NCI-H1694 (cell line): ENCODE results near the gene MPND.
"Not testable (repeated sequence)": the region's sequence is repeated elsewhere in the genome, so short reads cannot be mapped to it uniquely, and the experiment has no call there.

ENCODE experiments used
- DNase-seq: peaks from one replicate; lab custom pipeline; 2025; lab: John Stamatoyannopoulos, UW

The MPND gene

DNA sequence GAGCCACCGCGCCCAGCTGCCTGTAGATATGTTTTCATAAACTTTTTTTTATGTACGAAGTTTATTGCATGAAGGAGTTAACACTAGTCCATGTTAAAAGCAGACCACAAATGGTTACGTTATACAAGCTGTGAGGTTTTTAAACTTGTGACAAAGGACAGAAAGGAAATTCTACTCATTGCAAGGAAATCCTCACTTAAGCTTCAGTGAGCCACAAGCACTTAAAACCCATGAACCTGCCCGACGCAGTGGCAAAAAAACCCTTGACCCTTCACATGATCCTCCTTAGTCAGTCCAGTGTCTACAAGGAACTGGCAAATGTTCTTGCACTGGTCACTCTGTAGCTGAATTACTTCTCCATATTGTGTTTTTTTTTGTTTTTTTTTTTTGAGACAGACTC, 4.2 kb downstream of the MPND start:
- DNase-seq, result no peak

DNA sequence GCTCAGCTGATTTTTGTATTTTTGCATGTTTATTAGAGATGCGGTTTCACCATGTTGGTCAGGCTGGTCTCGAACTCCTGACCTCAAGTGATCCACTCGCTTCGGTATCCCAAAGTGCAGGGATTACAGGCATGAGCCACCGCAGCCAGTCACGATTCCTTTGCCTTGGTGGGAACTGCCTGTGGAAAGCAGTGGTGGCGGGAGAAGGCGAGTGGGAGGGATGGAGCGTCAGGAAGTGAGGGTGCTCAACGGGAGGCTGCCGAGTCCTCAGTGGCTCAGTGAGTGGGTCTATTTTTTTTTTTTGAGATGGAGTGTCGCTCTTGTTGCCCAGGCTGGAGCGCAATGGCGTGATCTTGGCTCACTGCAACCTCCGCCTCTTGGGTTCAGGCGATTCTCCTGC, 5.9 kb downstream of the MPND start:
- not testable (repeated sequence) for DNase-seq

DNA sequence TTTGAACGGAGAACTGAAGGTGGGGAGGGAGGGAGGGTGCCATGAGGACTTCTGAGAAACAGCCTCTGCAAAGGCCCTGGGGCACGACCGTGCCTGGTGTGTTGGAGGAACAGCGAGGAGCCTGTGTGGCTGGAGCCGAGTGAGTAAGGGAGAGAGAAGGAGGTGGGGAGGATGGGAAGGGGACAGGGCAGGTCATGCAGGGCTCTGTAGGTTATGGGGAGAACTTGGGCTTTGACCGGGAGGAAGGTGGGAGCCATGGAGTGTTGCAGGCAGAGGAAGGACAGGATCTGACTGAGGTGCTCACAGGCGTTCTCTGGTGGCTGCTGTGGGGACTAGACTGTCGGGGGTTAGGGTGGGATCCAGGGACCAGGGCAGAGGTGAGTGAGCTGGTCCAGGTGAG, 6.7 kb downstream of the MPND start:
- DNase-seq, result no peak

DNA sequence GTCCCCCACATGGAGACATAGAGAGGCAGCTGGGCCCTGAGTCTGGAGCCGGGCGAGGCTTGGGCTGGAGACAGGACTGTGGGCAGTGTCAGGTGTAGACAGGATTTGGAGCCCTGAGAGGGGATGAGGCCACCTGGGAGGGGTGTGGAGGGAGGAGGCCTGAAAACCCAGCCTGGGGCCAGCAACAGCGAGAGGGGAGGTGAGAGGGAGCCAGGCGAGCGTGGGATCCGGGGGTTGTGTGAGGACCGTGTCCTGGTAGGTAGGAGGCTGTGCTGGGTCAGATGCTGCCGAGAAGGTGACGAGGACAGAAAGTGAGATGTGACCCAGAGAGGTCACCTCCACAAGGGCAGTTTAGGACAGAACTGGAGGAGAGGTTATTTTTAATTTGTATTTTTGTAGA, 7.4 kb downstream of the MPND start:
- DNase-seq, result no peak

DNA sequence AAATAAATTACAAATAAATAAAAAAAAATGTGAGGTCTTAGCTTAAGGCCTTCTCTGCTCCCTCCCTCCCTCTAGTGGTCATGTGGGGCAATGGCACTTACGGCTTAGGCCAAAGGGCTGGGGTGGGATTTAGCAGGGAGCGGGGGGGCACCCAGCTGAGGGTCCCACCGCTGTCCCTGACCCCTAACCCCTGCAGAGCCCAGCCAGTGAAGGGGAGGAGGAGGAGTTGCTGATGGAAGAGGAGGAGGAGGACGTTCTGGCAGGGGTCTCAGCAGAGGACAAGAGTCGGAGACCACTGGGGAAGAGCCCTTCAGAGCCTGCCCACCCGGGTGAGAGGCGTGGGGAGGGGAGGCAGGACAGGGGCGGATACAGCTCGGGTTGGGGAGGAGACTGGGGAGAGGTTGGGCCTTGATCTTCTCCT, 9.3 kb downstream of the MPND start:
- DNase-seq, result peak; percentile 19

DNA sequence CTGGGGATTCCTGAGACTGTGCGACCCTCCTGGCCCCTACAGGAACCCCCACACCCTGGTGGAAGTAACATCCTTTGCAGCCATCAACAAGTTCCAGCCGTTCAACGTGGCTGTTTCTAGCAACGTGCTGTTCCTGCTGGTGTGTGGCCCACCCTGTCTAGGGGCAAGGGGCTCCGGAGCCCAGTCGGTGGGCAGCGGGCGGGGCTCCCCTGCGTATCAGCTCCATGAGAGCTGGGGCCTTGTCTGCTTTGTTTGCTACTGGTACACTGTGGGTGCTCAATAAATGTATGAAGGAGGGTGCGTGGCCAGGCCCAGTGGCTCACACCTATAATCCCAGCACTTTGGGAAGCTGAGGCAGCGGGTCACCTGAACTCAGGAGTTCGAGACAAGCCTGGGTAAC, 10.9 kb downstream of the MPND start:
- DNase-seq, result no peak

DNA sequence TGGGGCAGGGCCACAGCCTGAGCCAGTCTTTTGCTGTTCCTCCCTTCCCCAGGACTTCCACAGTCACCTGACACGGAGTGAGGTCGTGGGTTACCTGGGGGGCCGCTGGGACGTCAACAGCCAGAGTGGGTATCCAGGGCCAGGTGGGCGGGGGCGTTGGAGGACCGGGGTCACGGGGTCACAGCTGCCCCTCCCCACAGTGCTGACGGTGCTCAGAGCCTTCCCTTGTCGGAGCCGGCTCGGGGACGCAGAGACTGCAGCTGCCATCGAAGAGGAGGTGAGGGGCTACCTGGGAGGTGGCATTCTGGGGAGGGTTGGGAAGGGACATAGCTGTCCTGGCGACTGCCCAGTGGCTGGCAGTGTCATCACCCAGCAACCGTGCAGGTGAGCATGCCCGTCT, 11.5 kb downstream of the MPND start:
- no peak for DNase-seq

DNA sequence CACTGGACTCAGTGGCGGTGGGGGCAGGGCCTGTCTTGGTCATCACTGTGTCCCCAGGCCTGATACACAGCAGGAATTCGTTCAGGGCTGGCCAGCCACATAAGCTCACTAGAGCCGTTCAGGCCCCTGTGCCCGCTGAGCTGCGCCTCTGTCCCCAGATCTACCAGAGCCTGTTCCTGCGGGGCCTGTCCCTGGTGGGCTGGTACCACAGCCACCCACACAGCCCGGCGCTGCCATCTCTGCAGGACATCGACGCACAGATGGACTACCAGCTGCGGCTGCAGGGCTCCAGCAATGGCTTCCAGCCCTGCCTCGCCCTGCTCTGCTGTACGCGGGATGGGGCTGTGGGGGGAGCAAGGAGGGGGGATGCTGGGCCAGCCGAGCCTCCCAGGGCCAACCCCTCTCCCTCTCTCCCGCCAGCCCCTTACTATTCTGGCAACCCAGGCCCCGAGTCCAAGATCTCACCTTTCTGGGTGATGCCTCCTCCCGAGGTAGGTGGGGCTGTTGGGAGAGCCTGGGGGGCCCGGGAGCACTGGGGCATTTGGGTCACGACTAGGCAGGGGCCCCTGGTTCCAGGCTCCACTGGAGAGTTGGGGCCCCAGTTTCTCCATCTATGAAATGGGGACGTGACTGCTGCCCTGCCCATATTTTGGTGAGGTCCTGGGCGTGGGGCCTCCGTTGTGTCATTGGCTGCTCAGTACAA, 13.9 kb downstream of the MPND start:
- no peak for DNase-seq

DNA sequence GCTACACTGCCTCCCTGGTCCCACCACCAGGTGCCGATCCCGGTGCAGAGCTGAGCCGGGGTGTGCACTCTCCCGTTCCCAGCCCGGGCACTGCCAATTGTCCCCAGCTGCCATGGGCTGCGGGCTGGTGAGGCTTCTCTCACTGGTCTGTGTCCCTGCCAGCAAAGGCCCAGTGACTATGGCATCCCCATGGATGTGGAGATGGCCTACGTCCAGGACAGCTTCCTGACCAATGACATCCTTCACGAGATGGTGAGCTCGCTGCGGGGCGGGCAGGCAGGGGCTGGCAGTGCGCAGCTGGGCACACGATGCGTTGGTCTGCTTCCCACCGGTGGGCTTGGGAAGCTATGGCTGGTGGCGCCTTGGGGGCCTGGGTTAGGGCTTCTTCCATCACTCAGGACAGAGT, 14.6 kb downstream of the MPND start:
- no peak for DNase-seq

DNA sequence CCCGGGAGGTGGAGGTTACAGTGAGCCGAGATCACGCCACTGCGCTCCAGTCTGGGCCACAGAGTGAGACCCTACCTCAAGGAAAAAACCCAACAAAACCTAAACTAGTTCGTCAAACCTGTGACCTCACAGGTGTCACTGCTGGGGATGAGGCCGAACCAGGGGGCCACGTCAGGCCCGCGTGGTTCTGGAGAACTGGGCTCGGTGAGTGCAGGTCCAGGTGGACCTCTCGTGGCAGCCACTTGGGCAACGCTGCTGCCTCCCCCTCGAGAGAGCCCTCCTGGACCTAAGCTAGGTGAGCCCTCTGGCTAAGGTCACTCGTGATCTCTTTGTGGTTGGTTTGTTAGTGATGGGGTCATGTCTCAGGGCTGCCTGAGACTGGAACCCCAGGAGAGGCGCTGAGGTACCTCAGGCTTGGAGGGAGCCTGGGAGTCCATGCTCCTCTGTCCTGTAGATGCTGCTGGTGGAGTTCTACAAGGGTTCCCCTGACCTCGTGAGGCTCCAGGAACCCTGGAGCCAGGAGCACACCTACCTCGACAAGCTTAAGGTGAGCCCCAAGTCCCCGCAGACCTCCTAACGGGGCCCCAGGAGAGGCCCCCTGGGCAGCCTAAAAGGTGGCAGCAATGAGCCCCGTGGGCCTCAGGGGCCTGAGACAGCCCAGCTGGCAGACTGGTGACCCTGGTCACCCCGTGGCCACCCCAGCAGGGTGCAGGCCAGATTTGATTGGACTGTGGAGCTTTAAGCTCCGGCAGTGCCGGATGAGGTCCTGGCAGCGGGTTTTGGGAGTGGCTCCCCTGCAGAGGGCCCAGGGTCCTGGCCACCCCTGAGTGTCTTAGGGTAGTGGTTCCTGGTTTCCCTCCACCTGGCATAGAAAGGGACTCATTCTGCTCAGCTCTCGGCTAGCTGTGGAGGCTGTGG, 15.6 kb downstream of the MPND start:
- DNase-seq, result no peak

DNA sequence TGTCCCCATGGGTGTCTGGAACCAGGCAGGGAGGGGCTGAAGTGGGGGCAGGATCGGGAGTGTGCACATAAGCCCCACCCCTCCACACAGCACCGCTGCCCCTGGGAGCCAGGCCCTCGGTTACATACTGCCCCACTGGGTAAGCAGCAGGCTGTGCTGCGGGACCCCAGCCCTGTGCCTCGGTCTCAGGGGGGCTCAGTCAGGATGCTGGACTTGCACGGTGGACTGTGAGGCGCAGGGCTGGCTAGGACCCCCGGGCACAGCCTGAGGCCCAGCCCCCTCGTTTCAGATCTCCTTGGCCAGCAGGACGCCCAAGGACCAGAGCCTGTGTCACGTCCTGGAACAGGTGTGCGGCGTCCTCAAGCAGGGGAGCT, 16.3 kb downstream of the MPND start:
- DNase-seq, result no peak

DNA sequence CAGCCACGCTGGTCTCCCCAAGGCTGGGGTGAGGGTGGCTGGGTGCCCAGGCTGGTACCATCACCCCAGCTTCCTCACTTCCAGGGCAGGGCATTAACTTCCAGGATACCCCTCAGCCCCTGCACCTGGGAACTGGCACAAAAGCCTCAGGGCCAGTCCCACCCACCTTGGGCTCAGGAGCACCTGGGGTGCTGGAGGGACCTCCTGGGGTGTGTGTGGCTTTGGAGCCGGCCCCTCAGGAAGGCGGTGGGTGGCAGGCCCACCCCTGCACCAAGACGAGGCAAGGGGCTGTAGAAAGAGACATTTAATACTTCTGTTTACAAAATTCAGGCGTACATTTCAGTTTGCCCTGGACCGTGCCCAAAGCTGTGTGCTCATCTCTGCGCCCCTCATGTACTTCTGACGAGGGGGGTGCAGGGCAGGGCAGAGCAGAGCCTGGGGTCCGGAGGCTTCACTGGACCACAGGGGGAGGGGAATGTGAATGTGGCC, 16.8 kb downstream of the MPND start:
- DNase-seq, result no peak

DNA sequence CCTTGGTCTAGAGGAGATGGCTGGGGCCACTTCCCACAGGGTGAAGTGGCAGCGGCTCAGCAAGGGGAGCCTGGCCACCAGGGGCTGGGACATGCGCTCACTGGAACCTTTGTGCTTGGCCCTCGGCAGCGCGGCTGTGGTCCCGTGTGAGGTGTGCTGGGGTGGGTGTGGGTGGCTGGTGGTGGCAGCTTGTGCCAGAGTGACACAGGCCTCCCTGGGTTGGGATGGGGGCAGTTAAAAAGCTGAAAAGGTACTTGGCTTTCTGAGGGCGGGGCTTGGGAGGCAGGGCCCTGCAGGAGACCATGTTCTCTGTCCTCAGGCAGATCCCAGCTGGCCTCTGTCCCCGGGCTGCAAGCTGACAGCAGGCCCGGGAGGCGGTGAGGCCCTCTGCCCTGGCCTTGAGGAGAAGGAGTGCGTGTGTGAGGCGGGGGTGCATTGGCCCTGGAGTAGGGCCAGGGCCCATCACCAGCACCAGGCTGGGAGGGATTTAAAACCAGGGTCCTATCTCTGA, 17.3 kb downstream of the MPND start:
- DNase-seq, result no peak

DNA sequence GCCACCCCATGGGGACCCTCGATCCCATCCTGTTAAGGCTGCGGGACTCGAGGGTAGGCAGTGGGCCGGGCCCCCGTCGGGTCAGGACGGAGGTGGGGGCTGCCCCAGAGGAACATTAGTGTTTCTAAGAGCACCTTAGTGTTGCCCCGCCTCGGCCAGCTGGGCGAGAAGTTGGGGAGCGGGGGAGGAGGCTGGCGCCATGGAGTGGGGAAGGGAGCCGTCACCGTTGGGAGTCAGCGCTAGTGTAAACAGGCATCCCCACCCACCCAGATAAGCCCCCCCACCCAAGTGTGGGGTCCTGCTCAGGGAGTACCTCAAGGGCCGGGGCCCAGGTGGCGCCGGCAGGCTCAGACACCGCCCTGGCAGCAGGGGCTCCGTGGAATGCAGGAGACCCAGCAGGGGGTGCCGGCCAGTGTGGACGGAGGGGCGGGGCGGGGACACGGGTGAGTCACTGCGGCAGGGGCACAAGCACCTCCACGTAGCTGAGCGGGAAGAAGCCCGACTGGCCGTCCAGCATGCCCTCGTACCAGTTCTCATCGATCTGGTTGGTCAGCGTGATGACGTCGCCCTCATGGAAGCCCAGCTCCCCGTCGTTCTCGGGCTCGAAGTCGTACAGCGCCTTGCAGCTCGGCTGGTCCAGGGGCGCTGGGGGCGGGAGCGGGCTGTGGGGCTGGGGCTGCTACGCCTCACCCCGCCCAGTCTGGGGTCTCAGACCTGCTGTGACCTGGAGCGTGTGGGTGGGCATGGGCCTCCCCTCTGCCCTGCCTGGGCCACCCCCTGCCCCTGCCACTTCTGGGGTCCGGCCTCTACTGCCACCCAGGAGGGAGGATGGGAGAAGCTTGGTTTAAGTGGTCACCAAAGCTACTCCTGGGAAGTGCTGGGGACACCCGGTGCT, 18.0 kb downstream of the MPND start:
- DNase-seq, result no peak

DNA sequence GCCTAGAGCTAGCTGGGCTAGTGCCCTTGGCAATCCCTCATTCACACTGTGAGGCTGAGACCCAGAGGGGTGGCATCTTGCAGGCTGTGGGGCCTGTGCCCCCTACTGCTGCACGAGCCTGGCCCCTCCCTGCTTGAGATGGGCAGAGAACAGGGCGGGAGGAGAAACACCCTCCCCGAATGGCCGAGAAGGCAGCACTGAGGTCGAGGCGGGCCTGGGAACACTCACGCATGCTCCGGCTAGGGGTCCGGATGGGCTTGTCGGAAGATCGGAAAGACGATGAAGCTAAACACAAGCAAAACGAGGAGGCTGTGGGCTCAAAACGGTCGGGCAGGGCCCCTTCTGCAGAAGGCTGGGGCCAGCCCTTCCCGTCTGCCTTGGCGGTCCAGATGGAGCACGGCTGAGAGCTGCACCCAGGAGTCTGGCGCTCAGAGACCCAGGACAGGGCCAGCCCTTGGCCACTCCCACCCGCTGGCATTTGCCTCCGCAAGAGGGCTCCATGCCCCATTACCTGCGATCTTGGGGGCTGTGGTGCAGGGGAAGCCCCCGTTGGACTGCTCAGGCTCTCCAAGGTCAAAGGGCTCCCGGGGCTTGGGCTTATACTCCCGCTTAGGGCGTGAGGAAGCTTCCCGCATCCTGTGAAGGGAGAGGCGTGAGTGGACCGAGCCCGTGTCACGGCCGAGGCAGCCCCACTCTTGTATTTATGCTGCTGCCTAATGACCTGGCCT, 18.9 kb downstream of the MPND start:
- no peak for DNase-seq

DNA sequence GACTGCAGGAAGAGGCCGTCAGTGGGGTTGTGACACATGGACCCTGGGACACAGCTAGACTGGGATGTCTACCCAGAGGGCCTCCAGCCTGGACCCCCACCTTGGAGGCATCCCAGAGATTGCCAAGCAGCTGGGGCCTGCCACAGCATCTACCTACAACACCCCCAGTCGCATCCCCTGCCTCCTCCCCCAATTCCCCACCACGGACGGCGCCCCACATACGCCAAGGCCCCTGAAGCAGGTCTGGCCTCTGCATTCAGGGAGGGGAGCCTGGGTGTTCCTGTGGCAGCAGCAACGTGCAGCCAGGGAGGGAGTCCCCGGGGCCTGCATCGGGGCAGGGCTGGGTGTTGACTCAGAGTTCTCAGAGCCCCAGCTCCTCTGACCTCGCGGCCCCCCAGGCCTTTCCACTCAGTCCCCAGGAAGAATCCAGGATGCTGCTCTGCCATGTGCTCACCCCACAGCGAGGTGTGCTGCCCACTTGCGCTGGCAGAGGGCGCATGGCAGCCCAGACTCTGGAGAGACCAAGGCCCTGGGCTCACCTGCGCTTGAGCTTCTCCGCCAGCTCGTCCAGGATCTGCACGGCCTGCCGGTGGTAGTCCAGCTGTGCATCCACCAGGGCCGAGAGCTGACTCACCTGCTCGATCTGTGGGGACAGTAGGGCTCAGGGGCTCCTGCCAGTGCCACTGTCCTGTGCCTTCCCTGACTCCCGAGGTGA, 19.6 kb downstream of the MPND start:
- DNase-seq, result no peak

DNA sequence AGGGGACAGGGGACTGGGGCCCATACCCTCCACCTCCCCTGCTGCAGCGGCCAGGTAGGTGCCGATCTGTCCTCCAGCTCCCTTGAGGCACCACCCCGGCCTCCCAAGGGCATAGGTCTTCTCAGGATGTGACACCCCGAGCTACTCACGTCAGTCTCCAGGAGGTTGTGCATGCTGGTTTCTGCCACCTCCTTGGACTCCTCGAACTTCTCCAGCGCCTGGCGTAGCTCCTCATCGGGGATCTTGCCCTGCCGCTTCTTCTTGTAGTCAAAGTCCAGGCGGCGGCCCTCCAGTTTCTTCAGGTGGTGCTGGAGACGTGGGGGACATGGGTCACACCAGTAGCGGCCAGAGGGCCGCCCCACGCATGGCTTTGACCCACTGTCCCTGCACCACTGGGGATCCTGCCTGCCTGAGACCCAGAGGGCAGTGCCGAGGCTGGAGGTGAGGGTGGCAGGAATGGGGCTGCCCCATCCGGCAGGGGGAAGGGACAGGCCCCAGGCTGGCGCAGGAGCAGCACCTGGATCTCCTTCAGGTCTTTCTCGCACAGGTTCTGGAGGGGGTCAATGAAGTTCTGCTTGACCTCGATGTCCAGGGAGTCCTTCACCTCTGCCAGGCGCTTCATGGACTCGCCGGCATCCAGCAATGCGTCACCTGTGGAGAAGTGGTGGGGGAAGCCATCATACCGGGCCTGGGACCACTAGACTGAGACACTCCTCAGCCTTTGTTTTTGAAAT, 20.4 kb downstream of the MPND start:
- no peak for DNase-seq

DNA sequence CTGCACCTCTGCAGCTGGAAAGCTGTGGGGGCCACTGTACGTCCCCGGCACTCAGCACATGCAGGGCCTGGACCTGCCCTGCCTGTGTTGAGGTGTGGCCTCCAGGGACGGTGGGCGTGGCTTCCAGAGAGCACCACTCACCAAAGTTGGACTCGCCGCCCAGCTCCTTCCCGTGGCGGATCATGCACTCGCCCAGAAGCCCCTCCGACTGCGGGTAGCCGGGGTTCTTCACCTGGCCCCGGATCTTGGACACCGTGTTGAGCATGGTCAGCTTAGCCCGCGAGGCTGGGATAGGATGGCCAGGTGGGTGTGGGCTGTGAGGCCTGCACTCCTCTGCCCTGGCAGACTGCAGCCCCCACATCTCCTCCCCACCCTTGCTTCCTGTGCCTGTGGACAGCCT, 22.0 kb downstream of the MPND start:
- no peak for DNase-seq

DNA sequence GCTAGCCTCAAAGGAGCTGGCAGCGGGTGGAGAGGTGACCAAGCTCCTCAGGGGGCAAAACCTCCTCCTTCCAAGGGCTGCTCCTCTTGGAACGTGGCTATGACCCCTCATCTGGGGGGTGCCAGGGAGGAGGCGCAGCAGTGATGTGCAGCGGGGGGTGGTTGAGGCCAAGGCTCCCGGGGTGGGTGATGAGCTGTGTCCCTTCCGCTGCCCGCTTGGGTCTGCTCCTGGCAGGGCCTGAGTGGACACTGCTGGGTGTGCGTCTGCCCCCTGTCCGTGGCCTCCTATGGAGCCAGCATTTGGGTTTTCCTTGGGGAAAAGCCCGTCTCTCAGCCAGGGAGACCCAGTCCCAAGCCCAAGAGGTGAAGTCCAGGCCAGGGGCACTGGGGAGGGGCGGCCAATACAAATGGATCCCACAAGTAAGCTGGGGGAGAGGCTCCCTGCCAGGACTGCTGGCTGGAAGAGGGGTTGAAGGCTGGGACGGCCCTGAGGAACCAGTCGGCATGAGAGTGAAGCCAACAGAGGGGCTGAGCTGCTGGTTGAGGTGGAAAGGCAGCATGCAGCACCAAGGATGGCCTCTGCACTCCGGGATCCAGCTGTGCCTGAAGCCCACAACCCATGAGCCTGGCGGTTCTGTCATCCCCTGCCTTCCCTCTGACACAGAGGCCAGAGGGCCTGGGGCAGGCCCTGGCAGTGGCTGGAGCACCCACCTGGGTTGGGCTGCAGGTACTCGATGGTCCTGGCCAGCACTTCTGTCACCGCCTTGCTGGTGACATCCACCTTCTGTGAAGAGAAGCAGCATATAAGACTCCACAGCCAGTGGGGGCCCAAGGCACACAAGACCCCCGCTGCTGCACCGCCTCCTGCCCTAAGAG, 22.7 kb downstream of the MPND start:
- no peak for DNase-seq
